SJCRH30 (cell line): Measurements from ENCODE around the gene ITIH4. TPM values are rescaled to one million over a fixed set of nuclear protein-coding genes. Genes with fewer than 3 reads are reported as not detected.

Experiments
- DNase-seq, 2 experiments: peaks; one replicate each; pipeline ENCODE4 v3.0.0-alpha.2; 2015 to 2020
- H3K27ac ChIP-seq: fragments of 250-450 bp; sonication (Bioruptor Pico); 2 replicates; pipeline ENCODE4 v1.5.1; 2020; ENCODE audit warnings: mild to moderate bottlenecking, moderate library complexity
- H3K27me3 ChIP-seq: fragments of 250-450 bp; sonication (Bioruptor Pico); 2 replicates; pipeline ENCODE4 v1.5.1; 2020; ENCODE audit warnings: mild to moderate bottlenecking, moderate library complexity
- H3K36me3 ChIP-seq: fragments of 250-450 bp; sonication (Bioruptor Pico); 2 replicates; pipeline ENCODE4 v1.5.1; 2020; ENCODE audit warnings: mild to moderate bottlenecking, moderate library complexity
- H3K4me1 ChIP-seq: fragments of 250-450 bp; sonication (Bioruptor Pico); 2 replicates; pipeline ENCODE4 v1.5.1; 2020; ENCODE audit warnings: mild to moderate bottlenecking, moderate library complexity
- H3K4me3 ChIP-seq: fragments of 250-450 bp; sonication (Bioruptor Pico); 2 replicates; pipeline ENCODE4 v1.5.1; 2020; ENCODE audit warnings: mild to moderate bottlenecking, moderate library complexity
- H3K9me3 ChIP-seq: fragments of 250-450 bp; sonication (Bioruptor Pico); replicated peaks from 2 replicates; pipeline ENCODE4 v1.5.1; 2020; ENCODE audit warnings: mild to moderate bottlenecking, moderate library complexity
- total RNA-seq: library from RNA; depleted of rRNA; stranded (reverse); fragments of >200 nt; shearing (Covaris generic); gene quantifications from 2 replicates; pipeline ENCODE4 v1.2.3, GENCODE V29; 2014

The ITIH4 gene
- total RNA-seq, 1 experiment from 2014 or later = not detected

DNA sequence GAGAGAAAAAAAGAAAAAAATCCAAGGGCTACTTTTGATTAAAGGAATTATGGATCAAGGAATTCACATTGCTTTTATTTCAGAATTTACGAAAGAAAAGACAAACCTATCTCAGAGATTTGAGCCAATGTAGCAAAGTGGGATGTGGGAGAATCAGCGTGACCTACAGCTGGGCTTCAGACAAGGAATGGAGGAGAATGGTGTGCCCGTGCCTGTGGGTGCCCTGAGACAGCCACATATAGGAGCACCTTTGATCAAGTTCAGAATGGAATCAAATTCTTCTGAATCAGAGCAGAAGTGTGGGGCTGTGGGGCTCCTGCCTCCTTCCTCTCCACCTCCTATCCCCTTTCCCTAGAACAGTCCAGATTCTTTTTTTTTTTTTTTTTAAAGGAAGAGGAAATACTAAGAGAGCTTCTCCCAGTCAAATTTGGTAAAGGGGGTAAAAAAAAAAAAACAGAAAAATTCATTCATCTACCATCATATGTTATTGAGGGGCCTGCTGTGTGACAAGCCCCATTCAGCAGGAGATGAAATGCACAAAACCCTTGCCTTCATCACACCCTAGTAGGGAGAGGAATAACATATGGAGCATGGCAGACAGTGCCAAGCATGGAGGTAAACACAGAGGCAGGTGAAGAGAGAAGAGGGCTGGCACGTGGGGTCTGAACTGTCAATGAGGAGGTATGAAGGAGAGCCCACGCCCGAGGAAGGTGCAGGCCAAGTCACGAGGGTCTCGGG is 29.4 kb upstream of the ITIH4 start:
- H3K9me3 ChIP-seq = no peaks in the 10 kb centered on the region
- no peaks in the 10 kb centered on the region for H3K36me3 ChIP-seq
- H3K4me1 ChIP-seq = no peaks in the 10 kb centered on the region
- no peak overlapping the region for H3K4me3 ChIP-seq
- no peaks in the 10 kb centered on the region for H3K27me3 ChIP-seq
- no peak overlapping the region for H3K27ac ChIP-seq
- DNase-seq = no peak

DNA sequence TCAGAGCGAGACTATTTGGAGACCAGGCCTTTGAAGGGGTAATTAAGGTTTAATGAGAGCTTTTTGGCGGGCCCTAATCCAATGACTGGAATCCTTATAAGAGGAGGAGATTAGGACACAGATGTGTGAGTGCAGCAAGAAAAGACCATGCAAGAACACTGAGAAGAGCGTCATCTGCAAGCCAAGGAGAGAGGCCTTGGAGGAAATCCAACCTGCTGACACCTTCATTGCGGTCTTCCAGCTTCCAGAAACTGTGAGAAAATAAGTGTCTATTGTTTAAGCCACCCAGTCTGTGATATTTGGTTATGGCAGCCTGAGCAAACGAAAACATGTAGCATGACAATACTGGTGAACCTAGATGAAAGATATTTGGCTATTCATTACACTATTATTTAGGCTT is 27.4 kb upstream of the ITIH4 start:
- Histone ChIP-seq H3K36me3 (no peaks in the 10 kb centered on the region), H3K4me1 (0 out of 2 replicates have a peak, but pooled peaks cover 4% of the 10 kb centered on the region), H3K4me3 (no peak overlapping the region), H3K27me3 (no peaks in the 10 kb centered on the region), H3K9me3 (no peaks in the 10 kb centered on the region), H3K27ac (no peak overlapping the region)
- DNase-seq = no peak

DNA sequence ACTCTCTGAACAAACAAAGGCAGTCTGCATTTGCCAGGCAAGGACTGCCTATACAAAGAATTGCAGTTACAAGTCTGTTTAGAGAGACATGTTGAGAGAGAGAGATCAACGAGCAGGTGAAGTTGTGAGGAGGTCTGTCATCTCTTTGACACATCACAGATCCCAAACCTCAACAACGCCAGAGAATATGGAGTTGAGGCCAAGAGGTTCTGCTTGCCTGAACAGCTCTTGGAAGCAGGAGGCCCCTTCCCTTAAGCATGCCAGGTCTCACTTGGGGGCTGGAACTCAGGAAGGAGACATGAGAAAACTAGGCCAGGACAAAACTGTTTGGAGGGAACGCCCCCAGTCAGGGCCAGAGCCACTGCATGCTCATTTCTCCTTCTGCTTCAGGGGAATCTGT is 26.7 kb upstream of the ITIH4 start:
- no peak overlapping the region for H3K27ac ChIP-seq
- no peaks in the 10 kb centered on the region for H3K9me3 ChIP-seq
- no peak for DNase-seq
- H3K4me3 ChIP-seq = no peak overlapping the region
- 0 out of 2 replicates have a peak, but pooled peaks cover 8% of the 10 kb centered on the region for H3K4me1 ChIP-seq
- no peaks in the 10 kb centered on the region for H3K27me3 ChIP-seq
- no peaks in the 10 kb centered on the region for H3K36me3 ChIP-seq

DNA sequence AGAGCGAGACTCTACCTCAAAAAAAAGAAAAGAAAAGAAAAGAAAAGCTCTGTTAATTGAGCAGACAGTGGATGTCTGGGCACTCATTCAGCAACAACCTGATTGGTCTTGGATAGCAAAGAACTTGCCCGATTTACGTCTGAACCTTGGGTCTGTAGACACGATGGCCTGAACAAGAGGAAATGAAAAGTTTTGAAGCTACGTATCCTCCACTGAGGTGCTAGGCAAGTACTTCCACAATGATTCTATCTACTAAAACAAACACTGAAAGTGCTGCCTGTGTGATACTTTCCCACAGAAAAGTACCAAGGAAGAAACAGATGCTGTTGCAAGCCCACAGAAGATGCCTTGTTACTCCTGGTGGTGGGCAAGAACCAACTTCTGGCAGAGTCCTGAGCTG is 26.2 kb upstream of the ITIH4 start:
- H3K27me3 ChIP-seq = no peaks in the 10 kb centered on the region
- 0 out of 2 replicates have a peak, but pooled peaks cover 8% of the 10 kb centered on the region for H3K4me1 ChIP-seq
- no peak overlapping the region for H3K27ac ChIP-seq
- H3K9me3 ChIP-seq = no peaks in the 10 kb centered on the region
- H3K36me3 ChIP-seq = no peaks in the 10 kb centered on the region
- DNase-seq = no peak
- no peak overlapping the region for H3K4me3 ChIP-seq

DNA sequence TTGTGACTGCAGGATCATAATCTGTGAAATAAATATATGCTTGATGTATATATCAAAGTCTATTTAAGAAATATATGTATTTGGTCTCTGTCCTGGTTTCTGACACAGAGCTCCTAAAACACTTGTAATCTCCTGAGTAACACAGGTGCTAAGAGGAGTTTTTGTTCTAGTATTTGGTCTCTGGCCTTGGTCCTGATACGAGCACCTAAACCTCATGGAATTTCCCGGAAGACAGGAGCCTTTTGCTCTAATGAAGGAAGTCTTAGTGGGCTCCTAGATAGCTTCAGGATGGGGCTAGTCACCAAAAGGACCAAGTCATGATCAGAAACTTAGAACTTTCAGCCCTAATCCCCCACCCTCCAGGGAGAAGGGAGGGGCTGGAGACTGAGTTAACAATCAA is 23.5 kb upstream of the ITIH4 start:
- Histone ChIP-seq H3K36me3 (no peaks in the 10 kb centered on the region), H3K4me3 (no peak overlapping the region), H3K9me3 (no peaks in the 10 kb centered on the region), H3K27me3 (no peaks in the 10 kb centered on the region), H3K4me1 (0 out of 2 replicates have a peak, but pooled peaks cover 8% of the 10 kb centered on the region), H3K27ac (no peak overlapping the region)
- no peak for DNase-seq

DNA sequence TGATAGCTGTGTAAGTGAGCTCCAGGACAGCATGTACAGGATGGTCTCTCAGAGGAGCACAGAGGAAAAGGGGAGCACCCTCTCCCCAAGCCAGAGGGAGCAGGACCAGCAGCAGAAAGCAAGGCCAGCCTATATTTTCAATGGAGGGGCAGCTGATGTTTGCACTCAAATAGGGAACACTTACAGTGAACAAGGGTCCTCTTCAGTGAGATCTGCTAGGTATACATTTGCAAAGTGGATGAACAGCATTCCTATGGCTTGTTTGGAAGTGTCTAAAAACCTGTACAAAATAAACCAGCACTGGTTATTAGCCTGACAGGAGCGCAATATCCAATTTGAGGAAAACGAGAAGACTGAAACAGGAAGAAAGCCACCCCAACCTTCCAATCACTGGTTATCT is 21.9 kb upstream of the ITIH4 start:
- Histone ChIP-seq H3K9me3 (no peaks in the 10 kb centered on the region), H3K27ac (no peak overlapping the region), H3K36me3 (no peaks in the 10 kb centered on the region), H3K27me3 (no peaks in the 10 kb centered on the region), H3K4me1 (0 out of 2 replicates have a peak, but pooled peaks cover 8% of the 10 kb centered on the region), H3K4me3 (no peak overlapping the region)
- no peak for DNase-seq

DNA sequence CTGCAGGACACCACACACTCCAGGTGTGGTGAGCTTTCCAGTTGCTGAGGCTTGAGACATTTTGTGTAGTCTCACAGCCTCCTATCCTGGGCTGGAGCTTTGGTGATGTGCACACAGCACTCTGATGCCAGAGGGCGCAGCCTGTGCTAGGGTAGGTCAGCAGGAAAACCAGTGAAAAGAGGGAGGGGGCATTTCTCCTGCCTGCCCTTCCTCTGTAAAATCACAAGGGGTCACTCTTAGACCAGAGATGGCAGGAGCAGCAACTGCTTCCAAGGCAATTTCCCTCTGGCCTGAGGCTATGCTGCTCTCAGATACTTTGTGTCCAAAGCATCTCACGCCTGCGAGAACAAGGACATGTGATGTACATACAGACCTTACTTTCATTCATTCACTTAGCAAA is 20.9 kb upstream of the ITIH4 start:
- H3K9me3 ChIP-seq = no peaks in the 10 kb centered on the region
- DNase-seq = peak; percentile 43 to 68
- H3K4me1 ChIP-seq = 0 out of 2 replicates have a peak, but pooled peaks cover 8% of the 10 kb centered on the region
- no peak overlapping the region for H3K4me3 ChIP-seq
- H3K27me3 ChIP-seq = no peaks in the 10 kb centered on the region
- no peaks in the 10 kb centered on the region for H3K36me3 ChIP-seq
- no peak overlapping the region for H3K27ac ChIP-seq

DNA sequence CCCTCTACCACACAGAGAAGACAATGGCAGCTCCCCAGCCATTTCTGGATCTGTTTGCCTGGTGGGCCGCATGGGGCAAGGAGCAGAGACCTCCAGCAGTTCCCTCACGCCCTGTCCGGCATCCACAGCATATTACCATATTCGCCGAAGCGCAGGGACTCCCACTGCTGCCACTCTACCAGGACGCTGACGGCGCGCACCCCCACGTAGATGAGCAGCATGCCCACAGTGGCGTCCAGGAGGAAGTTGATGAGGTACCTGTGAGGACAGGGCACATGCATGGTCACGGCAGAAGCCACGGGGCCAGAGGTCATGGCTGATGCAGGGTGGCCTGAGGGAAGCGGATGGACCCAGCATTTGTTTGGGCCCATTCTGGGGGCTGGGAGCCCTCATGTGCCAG is 19.2 kb upstream of the ITIH4 start:
- no peaks in the 10 kb centered on the region for H3K27me3 ChIP-seq
- no peaks in the 10 kb centered on the region for H3K36me3 ChIP-seq
- 0 out of 2 replicates have a peak, but pooled peaks cover 8% of the 10 kb centered on the region for H3K4me1 ChIP-seq
- no peak overlapping the region for H3K4me3 ChIP-seq
- no peaks in the 10 kb centered on the region for H3K9me3 ChIP-seq
- DNase-seq = no peak
- no peak overlapping the region for H3K27ac ChIP-seq

DNA sequence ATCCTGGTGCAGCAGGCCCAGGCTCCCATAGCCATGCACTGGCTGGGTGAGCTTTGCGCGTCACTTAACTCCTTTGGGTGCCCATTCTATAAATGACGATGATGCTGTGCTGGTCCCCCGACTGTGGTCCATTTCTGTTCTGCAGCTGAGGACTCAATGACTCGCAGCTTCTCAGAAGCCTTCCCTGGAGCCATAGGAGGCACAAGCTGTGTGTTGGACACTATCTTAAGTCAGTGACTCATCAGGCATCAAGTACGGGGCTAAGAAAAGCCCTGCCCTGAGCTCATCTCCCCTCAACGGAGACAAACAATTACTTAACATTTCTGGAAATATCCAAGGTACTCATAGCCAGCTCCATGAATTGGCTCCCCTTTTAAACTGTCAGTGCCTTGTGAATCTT is 18.1 kb upstream of the ITIH4 start:
- no peaks in the 10 kb centered on the region for H3K27me3 ChIP-seq
- no peak overlapping the region for H3K4me3 ChIP-seq
- H3K4me1 ChIP-seq = 0 out of 2 replicates have a peak, but pooled peaks cover 8% of the 10 kb centered on the region
- DNase-seq = no peak
- H3K36me3 ChIP-seq = no peaks in the 10 kb centered on the region
- H3K27ac ChIP-seq = no peak overlapping the region
- H3K9me3 ChIP-seq = no peaks in the 10 kb centered on the region

DNA sequence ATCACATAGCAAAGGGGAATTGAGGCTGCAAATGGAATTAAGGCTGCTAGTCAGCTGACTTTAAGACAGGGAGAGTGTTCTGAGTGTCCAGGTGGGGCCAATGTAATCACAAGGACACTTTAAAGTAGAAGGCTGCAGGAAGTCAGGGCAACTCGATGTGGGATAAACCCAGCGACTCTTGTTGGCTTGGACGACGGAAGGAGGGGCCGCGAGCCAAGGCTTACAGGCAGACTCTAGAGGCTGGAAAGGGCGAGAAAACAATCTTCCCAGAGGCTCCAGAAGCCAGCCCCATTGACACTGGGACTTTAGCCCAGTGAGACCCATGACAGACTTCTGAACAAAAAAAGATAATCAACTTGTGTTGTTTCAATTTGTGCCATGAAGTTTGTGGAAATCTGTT is 17.3 kb upstream of the ITIH4 start:
- 0 out of 2 replicates have a peak, but pooled peaks cover 3% of the 10 kb centered on the region for H3K4me1 ChIP-seq
- no peak overlapping the region for H3K27ac ChIP-seq
- H3K36me3 ChIP-seq = no peaks in the 10 kb centered on the region
- H3K9me3 ChIP-seq = no peaks in the 10 kb centered on the region
- H3K27me3 ChIP-seq = no peaks in the 10 kb centered on the region
- no peak overlapping the region for H3K4me3 ChIP-seq
- no peak for DNase-seq

DNA sequence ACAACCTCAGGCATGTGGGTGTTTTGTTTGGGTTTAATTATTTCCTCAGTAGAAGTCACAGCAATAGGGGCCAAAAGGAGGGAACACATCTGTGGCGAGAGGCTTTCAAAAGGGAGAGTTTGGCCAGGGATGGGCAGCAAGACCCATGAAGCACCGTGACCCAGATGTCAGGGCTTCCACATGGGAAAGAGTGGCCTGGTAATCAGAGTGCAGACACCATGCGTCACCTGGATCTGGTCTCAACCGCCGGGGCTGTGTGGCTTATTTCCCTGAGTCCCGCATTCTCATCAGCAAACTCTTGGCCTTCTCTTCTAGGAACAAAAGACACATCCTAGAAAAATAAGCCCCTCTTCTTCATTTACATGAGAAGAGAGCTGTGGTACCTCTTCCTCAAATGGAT is 16.8 kb upstream of the ITIH4 start:
- no peak for DNase-seq

DNA sequence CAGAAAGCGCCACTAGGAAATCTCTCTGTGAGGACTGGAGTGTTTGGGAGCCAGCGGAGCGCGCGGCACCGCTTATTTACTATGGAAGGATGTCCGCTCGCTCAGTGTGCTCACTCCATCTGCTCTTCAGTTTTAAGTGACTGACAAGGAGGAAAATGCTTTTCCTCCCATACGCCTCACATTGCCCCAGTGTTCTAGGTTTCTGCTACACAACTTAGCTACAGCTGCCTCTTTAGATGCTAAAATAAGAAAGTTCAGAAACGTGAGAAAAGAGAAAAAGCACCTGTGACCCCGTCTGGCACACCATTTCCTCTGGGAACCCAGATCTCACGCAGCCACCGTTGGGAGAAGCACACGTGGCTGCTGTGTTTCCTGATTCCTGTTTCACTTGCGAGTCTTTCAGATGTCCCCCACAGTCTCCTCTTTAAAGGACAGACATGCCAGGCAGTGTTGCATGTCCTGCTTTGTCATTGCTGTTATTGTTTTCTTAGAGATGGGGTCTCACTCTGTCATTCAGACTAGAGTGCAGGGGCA is 16.0 kb upstream of the ITIH4 start:
- no peak for DNase-seq
- Histone ChIP-seq H3K9me3 (no peaks in the 10 kb centered on the region), H3K4me1 (no peaks in the 10 kb centered on the region), H3K27me3 (no peaks in the 10 kb centered on the region), H3K27ac (no peak overlapping the region), H3K36me3 (no peaks in the 10 kb centered on the region), H3K4me3 (no peak overlapping the region)

More for the DNA sequence above, 16.8 kb upstream of the ITIH4 start:
- no peaks in the 10 kb centered on the region for H3K36me3 ChIP-seq
- H3K4me3 ChIP-seq = no peak overlapping the region
- H3K27ac ChIP-seq = no peak overlapping the region
- H3K9me3 ChIP-seq = no peaks in the 10 kb centered on the region
- H3K27me3 ChIP-seq = no peaks in the 10 kb centered on the region
- H3K4me1 ChIP-seq = no peaks in the 10 kb centered on the region

DNA sequence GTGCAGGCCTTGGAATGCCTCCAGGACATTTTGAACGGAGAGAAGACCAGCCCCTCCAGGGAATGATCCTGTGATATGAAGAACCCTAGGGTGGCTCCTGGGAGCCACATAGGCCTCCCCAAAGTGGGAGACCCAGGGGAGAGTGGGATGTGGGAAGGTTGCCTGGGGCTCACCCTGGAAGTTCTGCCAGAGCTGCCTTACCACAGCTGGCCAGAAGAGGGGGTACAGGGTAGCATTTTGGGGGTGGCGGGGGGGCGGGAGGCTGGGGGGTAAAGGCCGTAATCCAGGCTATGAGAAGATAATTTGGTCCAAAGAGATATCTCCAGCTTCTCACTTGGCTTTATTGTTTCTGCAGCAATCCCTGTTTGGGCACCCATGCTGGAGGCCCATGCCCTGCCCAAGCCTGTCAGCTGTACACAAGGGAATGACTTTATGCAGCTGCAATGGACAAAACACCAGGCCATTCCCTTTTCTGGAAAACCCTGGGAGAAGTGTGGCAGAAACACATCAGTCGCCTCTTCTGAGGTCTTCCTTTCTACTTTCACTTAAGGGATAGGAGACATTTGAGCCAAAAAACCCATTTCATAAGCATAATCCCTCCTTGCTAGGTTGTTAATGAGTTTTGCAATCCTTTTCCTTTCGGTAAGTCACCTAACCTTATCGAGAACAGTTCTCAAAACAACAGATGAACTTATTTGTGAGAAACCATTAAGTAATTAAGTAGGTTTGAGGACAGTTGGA is 15.4 kb upstream of the ITIH4 start:
- DNase-seq = no peak
- no peak overlapping the region for H3K27ac ChIP-seq
- no peak overlapping the region for H3K4me3 ChIP-seq
- H3K36me3 ChIP-seq = no peaks in the 10 kb centered on the region
- H3K4me1 ChIP-seq = no peaks in the 10 kb centered on the region
- H3K9me3 ChIP-seq = no peaks in the 10 kb centered on the region
- H3K27me3 ChIP-seq = no peaks in the 10 kb centered on the region

DNA sequence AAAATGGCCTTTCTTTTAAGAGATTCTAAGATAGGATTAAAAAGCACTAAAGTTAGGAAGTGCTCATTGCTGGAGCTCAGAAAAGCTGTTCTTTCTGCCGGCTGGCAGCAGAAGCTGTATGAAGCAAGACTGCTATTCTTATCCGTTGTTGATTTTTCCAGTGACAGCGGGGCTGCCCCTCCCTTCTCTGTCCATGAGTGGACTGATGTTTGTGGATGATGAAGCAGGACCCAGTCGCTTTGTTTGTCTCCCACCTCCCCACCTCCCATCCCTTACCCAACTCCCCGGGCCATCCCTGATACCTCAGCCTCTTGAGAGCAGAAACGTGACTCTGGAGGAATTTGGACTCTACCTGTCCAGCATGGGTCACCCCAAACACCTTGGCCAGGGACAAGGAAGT is 14.7 kb upstream of the ITIH4 start:
- no peak for DNase-seq
- Histone ChIP-seq H3K4me1 (no peaks in the 10 kb centered on the region), H3K36me3 (no peaks in the 10 kb centered on the region)

DNA sequence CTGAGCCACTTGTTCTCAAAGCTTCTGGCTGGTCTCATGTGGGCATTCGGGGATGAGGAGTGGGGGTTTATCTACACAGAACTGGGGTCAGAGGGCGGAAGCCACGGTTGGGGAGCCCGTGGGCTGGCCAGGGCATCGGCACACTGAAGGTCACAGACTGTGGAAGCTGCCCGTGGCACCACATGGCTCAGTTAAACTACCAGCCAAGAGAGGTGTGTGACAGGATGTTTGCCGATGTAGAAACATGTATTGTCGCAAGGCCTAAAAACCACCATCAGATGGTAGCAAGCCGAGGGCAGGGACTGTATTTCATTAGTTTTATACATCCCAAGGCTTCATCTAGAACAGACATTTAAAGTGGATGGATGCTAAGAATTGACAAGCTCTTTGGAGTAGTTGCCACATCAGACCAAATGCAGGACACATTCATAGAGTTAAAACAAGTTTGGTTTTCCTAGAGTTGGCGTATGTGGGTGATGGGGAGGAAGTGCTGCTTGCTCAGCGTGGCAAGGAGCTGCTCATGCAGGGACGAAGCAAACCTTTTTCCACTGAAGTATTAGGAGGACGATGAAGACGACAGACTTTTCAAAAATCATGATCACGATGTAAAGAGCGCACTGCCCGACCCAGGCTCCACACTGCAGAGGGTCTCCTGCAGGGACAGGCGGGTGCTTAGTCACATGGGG is 14.0 kb upstream of the ITIH4 start:
- no peak overlapping the region for H3K27ac ChIP-seq
- no peaks in the 10 kb centered on the region for H3K4me1 ChIP-seq
- H3K9me3 ChIP-seq = no peaks in the 10 kb centered on the region
- no peaks in the 10 kb centered on the region for H3K27me3 ChIP-seq
- no peak for DNase-seq
- H3K36me3 ChIP-seq = no peaks in the 10 kb centered on the region
- no peak overlapping the region for H3K4me3 ChIP-seq

More for the DNA sequence above, 14.7 kb upstream of the ITIH4 start:
- Histone ChIP-seq H3K9me3 (no peaks in the 10 kb centered on the region), H3K27ac (no peak overlapping the region), H3K4me3 (no peak overlapping the region), H3K27me3 (no peaks in the 10 kb centered on the region)
